HepG2 (cell line): ENCODE data around the gene ADGRE3. TPM values are rescaled to one million over a fixed set of nuclear protein-coding genes. Genes with fewer than 3 reads are reported as not detected.

Experiments
- CBFB ChIP-seq: sonication (generic); formaldehyde crosslinking; IDR thresholded peaks from 2 replicates; pipeline ENCODE4 v1.4.0; 2020; ENCODE audit warnings: missing genetic modification reagents
- CHD4 ChIP-seq: fragments of 200-600 bp; sonication (generic); IDR thresholded peaks from 2 replicates; pipeline ENCODE4 v1.7.0; 2017; ENCODE audit warnings: mild to moderate bottlenecking, low read length, borderline replicate concordance
- ELF4 ChIP-seq: sonication (generic); formaldehyde crosslinking; IDR thresholded peaks from 2 replicates; pipeline ENCODE4 v1.5.0; 2020; ENCODE audit warnings: missing genetic modification reagents, mild to moderate bottlenecking, moderate library complexity, borderline replicate concordance
- FOXC1 ChIP-seq: sonication (generic); formaldehyde crosslinking; IDR thresholded peaks from 2 replicates; pipeline ENCODE4 v1.8.0; 2022; ENCODE audit warnings: mild to moderate bottlenecking, missing genetic modification reagents, borderline replicate concordance
- HMG20A ChIP-seq: IDR thresholded peaks from 2 replicates; pipeline ENCODE4 v1.6.1; 2016; ENCODE audit warnings: borderline replicate concordance
- LCORL ChIP-seq, 2 experiments: fragments of 450-650 bp in 1 of 2; sonication (generic) in 1 of 2; formaldehyde crosslinking in 1 of 2; IDR thresholded peaks; 2 replicates each; pipeline versions ENCODE4 v1.5.0 to v1.6.1; 2017 to 2020; ENCODE audit warnings: antibody characterized with exemption in 1 of 2, missing genetic modification reagents in 1 of 2
- NR2F2 ChIP-seq: IDR thresholded peaks from 2 replicates; pipeline ENCODE4 v1.6.1; 2012; ENCODE audit warnings: low read depth, inconsistent platforms, borderline replicate concordance
- RFX3 ChIP-seq: IDR thresholded peaks from 2 replicates; pipeline ENCODE4 v1.6.1; 2016; ENCODE audit warnings: missing biosample characterization, missing genetic modification reagents
- SALL2 ChIP-seq: sonication (generic); formaldehyde crosslinking; IDR thresholded peaks from 2 replicates; pipeline ENCODE4 v1.8.1; 2023; ENCODE audit warnings: mild to moderate bottlenecking, missing genetic modification reagents, inconsistent platforms
- SCMH1 ChIP-seq: sonication (generic); formaldehyde crosslinking; IDR thresholded peaks from 2 replicates; pipeline ENCODE4 v1.9.0; 2021; ENCODE audit warnings: missing genetic modification reagents, mild to moderate bottlenecking, borderline replicate concordance
- ZFP62 ChIP-seq: sonication (generic); formaldehyde crosslinking; IDR thresholded peaks from 2 replicates; pipeline ENCODE4 v1.4.0; 2020; ENCODE audit warnings: missing genetic modification reagents
- ZFP82 ChIP-seq: sonication (generic); formaldehyde crosslinking; IDR thresholded peaks from 2 replicates; pipeline ENCODE4 v1.5.1; 2020; ENCODE audit warnings: mild to moderate bottlenecking, missing genetic modification reagents, borderline replicate concordance
- ZHX1 ChIP-seq: sonication (generic); formaldehyde crosslinking; IDR thresholded peaks from 2 replicates; pipeline ENCODE4 v1.8.1; 2022; ENCODE audit warnings: low read depth, mild to moderate bottlenecking, missing genetic modification reagents
- ZNF143 ChIP-seq: sonication (generic); formaldehyde crosslinking; IDR thresholded peaks from 2 replicates; pipeline ENCODE4 v1.4.0; 2020; ENCODE audit warnings: missing genetic modification reagents
- ZNF160 ChIP-seq: sonication (generic); formaldehyde crosslinking; IDR thresholded peaks from 2 replicates; pipeline ENCODE4 v1.8.0; 2022; ENCODE audit warnings: mild to moderate bottlenecking, inconsistent platforms, missing genetic modification reagents
- ZNF546 ChIP-seq: sonication (generic); formaldehyde crosslinking; conservative IDR thresholded peaks from 2 replicates; pipeline ENCODE4 v1.8.1; 2023; ENCODE audit warnings: mild to moderate bottlenecking, missing genetic modification reagents
- ZNF570 ChIP-seq: sonication (generic); formaldehyde crosslinking; IDR thresholded peaks from 2 replicates; pipeline ENCODE4 v1.4.0; 2020; ENCODE audit warnings: mild to moderate bottlenecking, missing genetic modification reagents, borderline replicate concordance
- ZNF777 ChIP-seq: sonication (generic); formaldehyde crosslinking; IDR thresholded peaks from 2 replicates; pipeline ENCODE4 v1.4.0; 2020; ENCODE audit warnings: missing genetic modification reagents
- polyA plus RNA-seq, 8 experiments: library from polyadenylated mRNA; depleted of rRNA in 3 of 8; stranded (reverse) in 7 of 8; unstranded in 1 of 8; fragments of >200 nt; fragmentation: Illumina TruSeq in 4 of 8; extraction: Trizol in 4 of 8; gene quantifications; 2 replicates each; pipeline versions ENCODE4 v1.2.1 to v1.2.3, GENCODE V29; 2011 to 2016; ENCODE audit warnings: low read depth in 4 of 8, missing spikeins in 1 of 8, mixed read lengths in 1 of 8; ENCODE audit not compliant: insufficient read depth in 1 of 8
- total RNA-seq, 5 experiments: library from RNA; depleted of rRNA; stranded (reverse); fragments of >200 nt; fragmentation: Illumina TruSeq; extraction: Trizol; gene quantifications; 2 replicates each; pipeline ENCODE4 v1.2.3, GENCODE V29; 2016; ENCODE audit warnings: low read depth in 1 of 5
- TF ChIP-seq, protein P1 (sequence below): sonication (generic); formaldehyde crosslinking; IDR thresholded peaks from 2 replicates; pipeline ENCODE4 v1.4.0; 2020; ENCODE audit warnings: missing genetic modification reagents, borderline replicate concordance
- TF ChIP-seq, protein P2 (sequence below): sonication (generic); formaldehyde crosslinking; IDR thresholded peaks from 2 replicates; pipeline ENCODE4 v1.4.0; 2020; ENCODE audit warnings: missing genetic modification reagents

ADGRE3 gene
- total and polyA plus RNA-seq, 2 of the 13 experiments (the other 11 are each of a cell fraction or from before 2014, with no cell fraction given) = not detected

- 0 out of 2 replicates have a peak, but pooled peaks have one; percentile 76 for TF ChIP-seq ZHX1 (CRISPR knock-in tag)
- TF ChIP-seq HMG20A (CRISPR knock-in tag) = 0 out of 2 replicates have a peak, but pooled peaks have one; percentile 24
- TF ChIP-seq RFX3 (CRISPR knock-in tag) = no peak
- TF ChIP-seq, protein P1, sequence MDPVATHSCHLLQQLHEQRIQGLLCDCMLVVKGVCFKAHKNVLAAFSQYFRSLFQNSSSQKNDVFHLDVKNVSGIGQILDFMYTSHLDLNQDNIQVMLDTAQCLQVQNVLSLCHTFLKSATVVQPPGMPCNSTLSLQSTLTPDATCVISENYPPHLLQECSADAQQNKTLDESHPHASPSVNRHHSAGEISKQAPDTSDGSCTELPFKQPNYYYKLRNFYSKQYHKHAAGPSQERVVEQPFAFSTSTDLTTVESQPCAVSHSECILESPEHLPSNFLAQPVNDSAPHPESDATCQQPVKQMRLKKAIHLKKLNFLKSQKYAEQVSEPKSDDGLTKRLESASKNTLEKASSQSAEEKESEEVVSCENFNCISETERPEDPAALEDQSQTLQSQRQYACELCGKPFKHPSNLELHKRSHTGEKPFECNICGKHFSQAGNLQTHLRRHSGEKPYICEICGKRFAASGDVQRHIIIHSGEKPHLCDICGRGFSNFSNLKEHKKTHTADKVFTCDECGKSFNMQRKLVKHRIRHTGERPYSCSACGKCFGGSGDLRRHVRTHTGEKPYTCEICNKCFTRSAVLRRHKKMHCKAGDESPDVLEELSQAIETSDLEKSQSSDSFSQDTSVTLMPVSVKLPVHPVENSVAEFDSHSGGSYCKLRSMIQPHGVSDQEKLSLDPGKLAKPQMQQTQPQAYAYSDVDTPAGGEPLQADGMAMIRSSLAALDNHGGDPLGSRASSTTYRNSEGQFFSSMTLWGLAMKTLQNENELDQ (CRISPR knock-in tag) = no peak
- TF ChIP-seq SALL2 (CRISPR knock-in tag) = peak; percentile 58; the same call in 1 of the 2 replicates
- peak; percentile 70 for TF ChIP-seq ZNF160
- no peak for TF ChIP-seq ZNF570
- no peak for TF ChIP-seq ZFP62 (CRISPR knock-in tag)
- no peak for TF ChIP-seq LCORL (IDR thresholded peaks at IDR 0.05)
- peak; percentile 84; the same call in 1 of the 2 replicates for TF ChIP-seq LCORL (CRISPR knock-in tag; IDR thresholded peaks at IDR 0.05)
- TF ChIP-seq ZNF546 (CRISPR knock-in tag) = no peak
- TF ChIP-seq, protein P2, sequence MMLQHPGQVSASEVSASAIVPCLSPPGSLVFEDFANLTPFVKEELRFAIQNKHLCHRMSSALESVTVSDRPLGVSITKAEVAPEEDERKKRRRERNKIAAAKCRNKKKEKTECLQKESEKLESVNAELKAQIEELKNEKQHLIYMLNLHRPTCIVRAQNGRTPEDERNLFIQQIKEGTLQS (CRISPR knock-in tag) = peak; percentile 40
- peak; percentile 63 for TF ChIP-seq ZNF143
- 0 out of 2 replicates have a peak, but pooled peaks have one; percentile 56 for TF ChIP-seq ELF4 (CRISPR knock-in tag)
- TF ChIP-seq NR2F2 = peak; percentile 21; the same call in 1 of the 2 replicates
- TF ChIP-seq ZFP82 (CRISPR knock-in tag) = no peak
- TF ChIP-seq CBFB (CRISPR knock-in tag) = peak; percentile 84
- no peak for TF ChIP-seq SCMH1 (CRISPR knock-in tag)
- TF ChIP-seq FOXC1 (CRISPR knock-in tag) = peak; percentile 58; the same call in 1 of the 2 replicates
- no peak for TF ChIP-seq CHD4
- peak; percentile 49; the same call in 1 of the 2 replicates for TF ChIP-seq ZNF777
Observed at GRCh38 chr19:14571695-14572490, 102.8 kb downstream of the ADGRE3 start, which contains the start of gene NDUFB7 (continued).
